Measurements from ENCODE around the gene MEGF10.

The MEGF10 gene

GRCh38 chr5:127431977-127432585 lies 141.5 kb downstream of the MEGF10 start:
- no peak for DNase-seq (ENCODE audit: extremely low read depth in 1 of 2, low read depth in 1 of 2)

- DNase-seq (ENCODE audit: extremely low read depth in 1 of 2, low read depth in 1 of 2), result no peak
Measured at GRCh38 chr5:127433526-127433925, 142.9 kb downstream of the MEGF10 start.

DNA sequence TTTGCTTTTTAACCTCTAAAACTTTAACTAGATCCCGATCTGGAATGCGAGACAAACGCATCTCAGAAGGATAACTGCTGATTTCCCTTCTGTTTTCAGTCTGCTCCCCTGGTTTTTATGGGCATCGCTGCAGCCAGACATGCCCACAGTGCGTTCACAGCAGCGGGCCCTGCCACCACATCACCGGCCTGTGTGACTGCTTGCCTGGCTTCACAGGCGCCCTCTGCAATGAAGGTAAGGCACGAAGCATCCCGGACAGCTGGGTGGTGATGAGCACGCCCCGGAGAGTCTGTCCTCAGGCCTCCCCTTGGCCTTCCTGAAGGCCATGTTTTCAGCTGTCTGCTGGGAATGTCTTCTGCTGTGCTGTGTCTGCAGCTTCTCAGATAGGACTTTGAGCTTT lies 144.0 kb downstream of the MEGF10 start:
- DNase-seq (ENCODE audit: extremely low read depth in 1 of 2, low read depth in 1 of 2), result no peak

DNA sequence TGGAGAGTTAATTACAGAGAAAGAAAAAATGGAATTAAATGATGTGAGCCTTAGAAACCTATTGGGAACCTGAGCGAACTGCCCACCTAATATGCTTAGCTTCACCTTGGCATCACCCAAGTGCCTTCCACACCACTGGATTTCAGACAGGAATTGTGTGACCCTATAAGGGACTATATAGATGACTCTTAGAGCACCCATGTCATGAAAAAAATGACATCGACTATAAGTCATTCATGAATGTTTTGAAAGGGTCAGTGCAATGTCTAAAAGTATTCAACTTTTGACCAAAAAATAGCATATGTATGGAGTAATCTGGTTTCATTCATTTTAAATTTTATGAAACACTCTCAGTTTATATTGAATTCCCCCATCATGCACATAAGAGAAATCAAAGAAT lies 145.2 kb downstream of the MEGF10 start:
- DNase-seq (ENCODE audit: extremely low read depth in 1 of 2, low read depth in 1 of 2), result no peak

DNA sequence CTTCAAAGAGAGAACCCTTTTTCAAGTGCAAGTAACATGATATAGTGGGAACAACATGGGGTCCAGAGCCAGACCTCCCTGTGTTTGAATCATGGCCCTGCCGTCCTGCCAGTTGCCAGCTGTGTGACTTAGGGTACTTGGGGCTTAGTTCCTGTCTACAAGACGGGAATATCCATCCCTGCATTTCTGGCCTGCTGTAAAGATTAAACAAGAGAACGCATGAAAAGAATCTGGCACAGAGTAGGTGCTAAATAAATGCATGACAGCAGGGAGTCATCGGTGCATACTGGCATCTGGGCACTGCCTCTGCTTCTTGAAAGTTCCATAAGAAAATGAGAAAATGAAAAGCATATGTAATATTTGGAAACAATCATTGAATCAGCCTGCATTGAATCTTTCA lies 149.0 kb downstream of the MEGF10 start:
- no peak for DNase-seq (ENCODE audit: extremely low read depth in 1 of 2, low read depth in 1 of 2)

GRCh38 chr5:127440831-127441230 lies 150.2 kb downstream of the MEGF10 start:
- DNase-seq (ENCODE audit: extremely low read depth in 1 of 2, low read depth in 1 of 2), result no peak

DNA sequence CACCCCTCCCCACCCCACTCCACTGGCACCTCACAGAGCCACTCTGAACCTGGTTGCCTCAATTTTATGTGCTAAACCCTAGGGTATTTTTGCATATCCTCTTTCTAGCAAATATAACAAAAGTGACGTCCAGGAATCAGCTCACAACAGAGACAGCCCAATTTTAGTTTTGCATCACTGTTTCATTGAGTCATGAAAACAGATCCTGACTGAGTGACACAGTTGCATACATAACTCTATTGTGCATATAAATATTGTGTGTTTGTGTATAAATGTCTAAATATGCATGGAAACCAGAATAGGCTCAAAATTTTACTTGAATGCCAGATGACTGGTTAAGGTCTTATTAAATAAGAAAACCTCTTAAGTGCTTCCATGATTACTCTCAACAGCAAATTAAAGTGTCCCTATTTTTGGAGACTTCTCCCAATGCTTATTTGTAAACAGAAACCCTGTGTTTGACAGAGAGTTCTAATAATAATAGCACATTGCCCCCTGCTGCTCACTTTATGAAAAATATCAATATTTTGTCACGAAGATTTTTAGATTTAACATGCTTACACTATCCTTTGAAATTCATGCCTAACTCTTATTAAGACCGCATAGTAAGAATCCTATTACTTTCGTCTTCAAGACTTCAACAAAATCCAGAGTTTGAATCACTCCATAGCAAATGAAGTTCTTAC lies 151.3 kb downstream of the MEGF10 start:
- no peak for DNase-seq (ENCODE audit: extremely low read depth in 1 of 2, low read depth in 1 of 2)

- no peak for DNase-seq (ENCODE audit: extremely low read depth in 1 of 2, low read depth in 1 of 2)
Measured at GRCh38 chr5:127444171-127444570, 153.6 kb downstream of the MEGF10 start.

GRCh38 chr5:127445328-127445727 lies 154.7 kb downstream of the MEGF10 start:
- DNase-seq (ENCODE audit: extremely low read depth in 1 of 2, low read depth in 1 of 2), result no peak

DNA sequence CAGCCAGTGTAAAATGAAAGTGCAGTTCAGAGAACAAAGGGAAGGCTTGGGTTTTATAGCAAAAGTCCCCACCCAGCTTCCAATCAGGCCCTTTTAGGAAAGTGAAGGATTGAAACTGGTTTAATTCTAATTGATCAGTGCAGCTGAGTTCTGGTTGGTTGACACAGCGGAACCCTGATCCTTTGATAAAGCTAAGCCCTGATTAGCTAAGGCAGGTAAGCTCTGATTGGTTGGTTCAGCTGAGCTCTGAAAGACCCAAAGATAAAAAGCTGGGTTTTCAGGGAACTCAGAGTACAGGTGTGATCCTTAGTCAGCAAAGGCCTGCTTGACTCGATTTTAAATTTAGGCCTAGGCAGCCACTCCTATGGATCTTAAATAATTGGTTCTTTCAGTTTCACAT lies 156.0 kb downstream of the MEGF10 start:
- DNase-seq (ENCODE audit: extremely low read depth in 1 of 2, low read depth in 1 of 2), result no peak

GRCh38 chr5:127447827-127448226 lies 157.2 kb downstream of the MEGF10 start:
- no peak for DNase-seq (ENCODE audit: extremely low read depth in 1 of 2, low read depth in 1 of 2)

GRCh38 chr5:127450046-127450445 lies 159.4 kb downstream of the MEGF10 start:
- DNase-seq (ENCODE audit: extremely low read depth in 1 of 2, low read depth in 1 of 2), result no peak

- no peak for DNase-seq (ENCODE audit: extremely low read depth in 1 of 2, low read depth in 1 of 2)
Measured at GRCh38 chr5:127451096-127451495, 160.5 kb downstream of the MEGF10 start.

GRCh38 chr5:127452626-127453025 lies 162.0 kb downstream of the MEGF10 start:
- no peak for DNase-seq (ENCODE audit: extremely low read depth in 1 of 2, low read depth in 1 of 2)

GRCh38 chr5:127471211-127471610 lies 180.6 kb downstream of the MEGF10 start:
- DNase-seq (ENCODE audit: extremely low read depth in 1 of 2, low read depth in 1 of 2), result no peak

DNA sequence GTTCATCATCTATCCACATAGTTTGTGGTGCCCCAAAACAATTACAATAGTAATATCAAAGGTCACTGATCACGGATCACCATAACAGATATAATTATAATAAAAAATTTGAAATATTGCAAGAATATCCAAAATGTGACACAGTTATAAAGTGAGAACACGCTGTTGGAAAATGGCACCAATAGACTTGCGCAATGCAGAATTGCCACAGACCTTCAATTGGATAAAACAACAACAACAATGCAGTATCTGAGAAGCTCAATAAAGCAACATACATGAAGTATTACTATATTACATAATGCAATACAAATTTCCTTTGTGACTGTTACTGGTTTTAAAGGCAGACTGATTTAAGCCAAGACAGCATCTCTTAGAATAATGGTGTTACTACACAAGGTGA lies 182.1 kb downstream of the MEGF10 start:
- DNase-seq (ENCODE audit: extremely low read depth in 1 of 2, low read depth in 1 of 2), result no peak

GRCh38 chr5:127486471-127486870 lies 195.9 kb downstream of the MEGF10 start:
- DNase-seq (ENCODE audit: extremely low read depth in 1 of 2, low read depth in 1 of 2), result no peak

- DNase-seq (ENCODE audit: extremely low read depth in 1 of 2, low read depth in 1 of 2), result no peak
Measured at GRCh38 chr5:127492854-127493738, 202.5 kb downstream of the MEGF10 start.

DNA sequence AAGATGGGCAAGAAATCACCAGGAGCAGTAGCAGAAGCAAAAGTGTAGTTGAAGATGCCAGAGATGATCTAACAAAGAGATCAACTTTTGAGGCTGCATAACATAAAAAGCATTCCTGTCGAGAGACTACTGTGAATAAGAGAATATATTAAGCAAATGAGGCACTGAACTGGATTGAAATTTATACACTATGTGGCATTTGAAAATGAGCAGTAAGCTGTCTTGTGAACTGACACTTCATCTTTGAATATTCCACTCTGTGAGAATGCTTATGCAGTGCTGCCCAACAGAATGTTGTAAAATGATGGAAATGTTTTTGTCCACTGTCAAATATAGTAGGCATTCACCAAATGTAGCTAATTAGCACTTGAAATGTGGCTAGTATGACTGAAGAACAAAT lies 208.0 kb downstream of the MEGF10 start:
- DNase-seq (ENCODE audit: extremely low read depth in 1 of 2, low read depth in 1 of 2), result no peak

GRCh38 chr5:127505905-127506304 lies 215.3 kb downstream of the MEGF10 start:
- DNase-seq (ENCODE audit: extremely low read depth in 1 of 2, low read depth in 1 of 2), result no peak

DNA sequence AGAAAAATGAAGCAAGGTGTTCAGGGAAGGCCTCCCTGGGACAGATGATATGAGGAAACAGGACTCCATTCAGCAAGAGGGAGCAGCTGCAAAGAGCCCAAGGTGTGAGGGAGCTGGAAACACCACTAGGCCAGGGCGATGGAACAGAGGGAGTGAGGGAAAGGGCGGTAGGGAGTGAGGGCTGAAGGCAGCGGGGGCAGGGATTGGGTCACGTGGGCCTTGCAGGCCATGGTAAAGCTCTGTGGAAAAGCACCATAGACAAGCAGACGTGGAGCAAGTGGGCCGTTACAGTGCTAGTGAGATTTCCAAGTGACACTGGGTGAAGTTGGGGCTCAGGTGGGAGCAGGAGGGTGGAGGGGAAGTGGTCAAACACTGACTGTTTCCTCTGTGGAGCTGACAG lies 216.0 kb downstream of the MEGF10 start:
- no peak for DNase-seq (ENCODE audit: extremely low read depth in 1 of 2, low read depth in 1 of 2)

Data from stimulated activated CD8-positive, alpha-beta memory T cell treated with anti-CD3 and anti-CD28 coated beads, Interleukin-7, amount 100 ng/mL, for 48 hours (primary cell).